ENCODE data around the gene TNK1.

TNK1 gene

GRCh38 chr17:7435676-7436555 lies 55.0 kb downstream of the TNK1 start:
- DNase-seq (ENCODE audit: low spot score) = no peak

GRCh38 chr17:7436556-7437368 lies 55.9 kb downstream of the TNK1 start:
- peak; percentile 85 for DNase-seq (ENCODE audit: low spot score)

- DNase-seq (ENCODE audit: low spot score) = no peak
Observed at GRCh38 chr17:7437369-7437863, 56.5 kb downstream of the TNK1 start.

- no peak for DNase-seq (ENCODE audit: low spot score)
Observed at GRCh38 chr17:7437950-7438614, 57.2 kb downstream of the TNK1 start.

GRCh38 chr17:7438656-7439460 lies 58.0 kb downstream of the TNK1 start:
- no peak for DNase-seq (ENCODE audit: low spot score)

Measured in D341Med (cell line).